Hepatocyte (in vitro differentiated cells): ENCODE results near the gene UCP2. TPM values are rescaled to one million over a fixed set of nuclear protein-coding genes. Genes with fewer than 3 reads are reported as not detected.

Experiments used
- DNase-seq: peaks from one replicate; pipeline ENCODE4 v3.0.0-alpha.2; 2016; ENCODE audit warnings: low spot score
- H2AFZ ChIP-seq: fragments of 200-600 bp; sonication (generic); 2 replicates; pipeline ENCODE4 v1.6.0; 2016; ENCODE audit warnings: antibody characterized with exemption, mild to moderate bottlenecking
- H3K27ac ChIP-seq: fragments of 200-600 bp; sonication (generic); 2 replicates; pipeline ENCODE4 v1.5.1; 2016; ENCODE audit warnings: mild to moderate bottlenecking
- H3K27me3 ChIP-seq: fragments of 200-600 bp; sonication (generic); 2 replicates; pipeline ENCODE4 v1.6.1; 2016
- H3K36me3 ChIP-seq: fragments of 200-600 bp; sonication (generic); replicated peaks from 2 replicates; pipeline ENCODE4 v1.5.1; 2016; ENCODE audit warnings: low read depth; ENCODE audit not compliant: insufficient read depth
- H3K4me1 ChIP-seq: fragments of 200-600 bp; sonication (generic); 2 replicates; pipeline ENCODE4 v1.5.1; 2016; ENCODE audit warnings: mild to moderate bottlenecking, moderate library complexity; ENCODE audit not compliant: insufficient read depth
- H3K4me2 ChIP-seq: fragments of 200-600 bp; sonication (generic); 2 replicates; pipeline ENCODE4 v1.6.0; 2016
- H3K4me3 ChIP-seq: fragments of 200-600 bp; sonication (generic); 2 replicates; pipeline ENCODE4 v1.5.1; 2016; ENCODE audit warnings: mild to moderate bottlenecking
- H3K79me2 ChIP-seq: fragments of 200-600 bp; sonication (generic); 2 replicates; pipeline ENCODE4 v1.6.0; 2017; ENCODE audit warnings: mild to moderate bottlenecking
- H3K9me2 ChIP-seq: fragments of 200-600 bp; sonication (generic); replicated peaks from 2 replicates; pipeline ENCODE4 v1.6.0; 2017; ENCODE audit warnings: mild to moderate bottlenecking; ENCODE audit not compliant: insufficient read depth
- H3K9me3 ChIP-seq: fragments of 200-600 bp; sonication (generic); 2 replicates; pipeline ENCODE4 v1.5.1; 2016; ENCODE audit warnings: low read depth, mild to moderate bottlenecking
- H4K20me1 ChIP-seq: fragments of 200-600 bp; sonication (generic); 2 replicates; pipeline ENCODE4 v1.6.0; 2016; ENCODE audit warnings: mild to moderate bottlenecking; ENCODE audit not compliant: insufficient read depth, poor library complexity, severe bottlenecking
- CTCF ChIP-seq: fragments of 200-600 bp; sonication (generic); IDR thresholded peaks from 2 replicates; pipeline ENCODE4 v1.5.1; 2016; ENCODE audit warnings: antibody characterized with exemption, mild to moderate bottlenecking; ENCODE audit not compliant: poor library complexity
- EZH2 ChIP-seq: fragments of 200-600 bp; sonication (generic); IDR thresholded peaks from 2 replicates; pipeline ENCODE4 v1.6.1; 2016; ENCODE audit warnings: antibody characterized with exemption, mild to moderate bottlenecking, borderline replicate concordance
- EZH2phosphoT487 ChIP-seq: fragments of 200-600 bp; sonication (generic); IDR thresholded peaks from one replicate; pipeline ENCODE4 v1.6.1; 2018; ENCODE audit warnings: antibody characterized with exemption, mild to moderate bottlenecking, low read depth, moderate library complexity; ENCODE audit not compliant: unreplicated experiment, severe bottlenecking
- WGBS: methylation state at CpG from one replicate; pipeline ENCODE4 v1.1.6; 2016; ENCODE audit warnings: low lambda C conversion rate; ENCODE audit errors: missing lambda C conversion rate; 5-methylcytosine and 5-hydroxymethylcytosine counted together
- polyA plus RNA-seq: library from polyadenylated mRNA; unstranded; fragments of >200 nt; fragmentation: Nextera tagmentation; extraction: Ambion mirVana; gene quantifications from 2 replicates; pipeline ENCODE4 v1.2.1, GENCODE V29; 2016
- total RNA-seq: library from RNA; depleted of rRNA; stranded (reverse); fragments of >200 nt; gene quantifications from 2 replicates; pipeline ENCODE4 v1.2.3, GENCODE V29; 2014

UCP2 gene
- total and polyA plus RNA-seq, 2 experiments from 2014 or later: 8.0 to 34.9 TPM

- no peaks in the 10 kb centered on the region for H3K9me2 ChIP-seq
- no peaks in the 10 kb centered on the region for H3K27me3 ChIP-seq
- no peaks in the 10 kb centered on the region for H3K36me3 ChIP-seq
- no peaks in the 10 kb centered on the region for H3K9me3 ChIP-seq
- no peak overlapping the region for H3K27ac ChIP-seq
- TF ChIP-seq EZH2 (no peak), CTCF (no peak), EZH2phosphoT487 (no peak)
- 87% methylated on average over 2 of the region's 2 CpGs for WGBS
- DNase-seq: no peak
- no peak overlapping the region for H3K4me2 ChIP-seq
- H3K4me3 ChIP-seq: no peak overlapping the region
- no peak overlapping the region for H2AFZ ChIP-seq
- no peaks in the 10 kb centered on the region for H3K4me1 ChIP-seq
- no peaks in the 10 kb centered on the region for H4K20me1 ChIP-seq
- H3K79me2 ChIP-seq: no peaks in the 10 kb centered on the region
Observed at GRCh38 chr11:73965764-73966121, 16.9 kb downstream of the UCP2 start.

GRCh38 chr11:73965076-73965763 is 17.4 kb downstream of the UCP2 start:
- Histone ChIP-seq H3K9me2 (no peaks in the 10 kb centered on the region), H3K79me2 (no peaks in the 10 kb centered on the region), H4K20me1 (no peaks in the 10 kb centered on the region), H3K27me3 (no peaks in the 10 kb centered on the region), H3K9me3 (no peaks in the 10 kb centered on the region), H3K4me3 (no peak overlapping the region), H3K4me2 (no peak overlapping the region), H2AFZ (no peak overlapping the region), H3K4me1 (no peaks in the 10 kb centered on the region), H3K27ac (no peak overlapping the region), H3K36me3 (no peaks in the 10 kb centered on the region)
- TF ChIP-seq EZH2phosphoT487 (no peak), EZH2 (no peak), CTCF (no peak)
- WGBS: 84% methylated on average over 10 of the region's 10 CpGs
- no peak for DNase-seq

GRCh38 chr11:73963861-73964260 is 18.8 kb downstream of the UCP2 start:
- Histone ChIP-seq H2AFZ (no peak overlapping the region), H3K9me3 (no peaks in the 10 kb centered on the region), H3K27me3 (no peaks in the 10 kb centered on the region), H3K9me2 (no peaks in the 10 kb centered on the region), H4K20me1 (no peaks in the 10 kb centered on the region), H3K4me1 (no peaks in the 10 kb centered on the region), H3K27ac (no peak overlapping the region), H3K4me3 (no peak overlapping the region), H3K36me3 (no peaks in the 10 kb centered on the region), H3K4me2 (no peak overlapping the region), H3K79me2 (no peaks in the 10 kb centered on the region)
- no peak for DNase-seq
- WGBS: 68% methylated on average over 8 of the region's 8 CpGs
- TF ChIP-seq EZH2phosphoT487 (no peak), CTCF (no peak), EZH2 (no peak)
